ENCODE results near the gene GRB14.

DNA sequence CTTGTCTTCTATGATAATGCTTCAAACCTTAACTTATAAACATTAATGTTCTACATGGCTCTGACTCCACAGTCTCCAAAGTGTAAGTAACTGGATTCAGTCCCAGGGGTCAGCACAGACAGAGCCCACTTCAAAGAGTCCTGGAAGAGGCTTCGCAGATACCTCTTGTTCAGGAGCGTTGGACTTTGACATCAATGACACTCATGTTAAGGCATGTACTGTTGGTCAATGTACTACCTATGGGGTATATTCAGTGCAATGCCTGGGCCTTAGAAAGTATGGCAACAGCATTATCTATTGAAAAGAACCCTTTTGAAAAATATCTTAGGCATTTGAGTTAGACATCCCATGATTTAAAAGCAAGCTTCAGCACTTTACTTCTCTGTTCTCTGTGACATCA, 143.1 kb downstream of the GRB14 start:
- no peak for TF ChIP-seq EZH2phosphoT487 (IDR thresholded peaks at IDR 0.05; ENCODE audit: borderline replicate concordance)
- TF ChIP-seq POLR2A (IDR thresholded peaks at IDR 0.05; ENCODE audit: borderline replicate concordance, extremely low read depth, insufficient read depth, insufficient read length), result no peak
- no peak for TF ChIP-seq RAD21 (IDR thresholded peaks at IDR 0.05; ENCODE audit: low read depth)
- TF ChIP-seq, protein P1, sequence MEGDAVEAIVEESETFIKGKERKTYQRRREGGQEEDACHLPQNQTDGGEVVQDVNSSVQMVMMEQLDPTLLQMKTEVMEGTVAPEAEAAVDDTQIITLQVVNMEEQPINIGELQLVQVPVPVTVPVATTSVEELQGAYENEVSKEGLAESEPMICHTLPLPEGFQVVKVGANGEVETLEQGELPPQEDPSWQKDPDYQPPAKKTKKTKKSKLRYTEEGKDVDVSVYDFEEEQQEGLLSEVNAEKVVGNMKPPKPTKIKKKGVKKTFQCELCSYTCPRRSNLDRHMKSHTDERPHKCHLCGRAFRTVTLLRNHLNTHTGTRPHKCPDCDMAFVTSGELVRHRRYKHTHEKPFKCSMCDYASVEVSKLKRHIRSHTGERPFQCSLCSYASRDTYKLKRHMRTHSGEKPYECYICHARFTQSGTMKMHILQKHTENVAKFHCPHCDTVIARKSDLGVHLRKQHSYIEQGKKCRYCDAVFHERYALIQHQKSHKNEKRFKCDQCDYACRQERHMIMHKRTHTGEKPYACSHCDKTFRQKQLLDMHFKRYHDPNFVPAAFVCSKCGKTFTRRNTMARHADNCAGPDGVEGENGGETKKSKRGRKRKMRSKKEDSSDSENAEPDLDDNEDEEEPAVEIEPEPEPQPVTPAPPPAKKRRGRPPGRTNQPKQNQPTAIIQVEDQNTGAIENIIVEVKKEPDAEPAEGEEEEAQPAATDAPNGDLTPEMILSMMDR (IDR thresholded peaks at IDR 0.05 in 2 of 3, conservative IDR thresholded peaks at IDR 0.05 in 1 of 3; ENCODE audit: borderline replicate concordance in 1 of 3, insufficient read depth in 1 of 3, low read depth in 2 of 3, low read length in 2 of 3), result no peak
- TF ChIP-seq, protein P2, sequence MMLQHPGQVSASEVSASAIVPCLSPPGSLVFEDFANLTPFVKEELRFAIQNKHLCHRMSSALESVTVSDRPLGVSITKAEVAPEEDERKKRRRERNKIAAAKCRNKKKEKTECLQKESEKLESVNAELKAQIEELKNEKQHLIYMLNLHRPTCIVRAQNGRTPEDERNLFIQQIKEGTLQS (IDR thresholded peaks at IDR 0.05), result no peak
- no peak for TF ChIP-seq SIN3A (IDR thresholded peaks at IDR 0.05; ENCODE audit: low read depth)
- TF ChIP-seq ZNF274 (IDR thresholded peaks at IDR 0.05; ENCODE audit: low read depth, low read length), result no peak
- TF ChIP-seq EZH2 (IDR thresholded peaks at IDR 0.05), result no peak
- TF ChIP-seq YY1 (IDR thresholded peaks at IDR 0.05; ENCODE audit: extremely low read depth, insufficient replicate concordance, low read depth, low read length), result no peak

Data from HCT116 (cell line).